ENCODE measurements around the gene COL13A1.

The COL13A1 gene

DNA sequence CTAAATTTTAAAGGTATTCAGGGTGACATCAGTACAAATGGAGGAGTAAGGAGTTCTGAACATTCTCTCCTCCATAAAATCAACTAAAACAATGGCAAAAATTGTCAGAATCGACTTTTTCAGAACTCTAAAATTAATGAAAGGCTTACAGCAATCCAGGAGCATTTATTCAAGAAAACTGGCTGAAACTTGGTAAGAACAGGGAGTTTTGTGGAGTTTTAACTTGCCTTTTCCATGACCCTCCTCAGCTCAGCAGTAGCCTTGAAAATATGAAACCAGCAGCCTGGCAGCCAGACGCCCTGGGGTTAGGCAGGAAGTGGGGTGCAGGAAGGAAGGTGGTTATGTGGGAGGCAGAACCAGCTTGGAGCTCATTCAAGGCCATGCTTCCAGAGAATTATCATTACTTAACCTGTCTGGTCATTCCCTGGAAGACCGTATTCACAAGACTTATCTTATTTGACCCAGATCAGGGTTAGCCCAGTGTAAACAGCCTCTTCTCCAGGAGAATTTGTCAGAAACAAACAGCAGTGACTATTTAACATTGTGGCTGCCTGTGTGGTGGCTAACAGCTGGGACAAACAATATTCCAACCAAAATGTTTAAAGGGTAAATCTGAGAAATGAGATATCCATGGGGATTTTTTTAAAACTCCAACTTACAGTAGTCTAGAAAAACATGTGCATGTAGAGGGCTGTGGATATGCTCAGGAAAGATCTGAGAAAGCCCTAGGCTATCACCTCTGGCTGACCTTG, 175.3 kb downstream of the COL13A1 start:
- no peak for DNase-seq

DNA sequence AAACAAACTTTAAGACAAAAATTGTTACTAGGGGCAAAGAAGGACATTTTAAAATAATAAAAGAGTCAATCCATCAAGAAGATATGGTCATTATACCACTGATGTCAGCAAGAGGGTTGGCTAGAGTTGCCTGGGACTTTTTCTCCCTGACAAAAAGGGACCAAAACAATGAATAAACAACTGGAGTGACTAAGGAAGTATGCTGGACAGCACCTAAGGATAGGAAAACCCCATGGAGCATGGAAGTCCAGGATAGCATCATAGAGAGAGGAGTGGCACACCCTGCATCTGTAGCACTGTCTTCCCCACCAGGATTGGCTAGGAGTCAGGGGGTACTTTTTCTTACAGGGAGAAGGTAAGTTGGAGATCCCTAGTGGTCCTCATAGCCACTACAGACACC, 177.5 kb downstream of the COL13A1 start:
- no peak for DNase-seq

DNA sequence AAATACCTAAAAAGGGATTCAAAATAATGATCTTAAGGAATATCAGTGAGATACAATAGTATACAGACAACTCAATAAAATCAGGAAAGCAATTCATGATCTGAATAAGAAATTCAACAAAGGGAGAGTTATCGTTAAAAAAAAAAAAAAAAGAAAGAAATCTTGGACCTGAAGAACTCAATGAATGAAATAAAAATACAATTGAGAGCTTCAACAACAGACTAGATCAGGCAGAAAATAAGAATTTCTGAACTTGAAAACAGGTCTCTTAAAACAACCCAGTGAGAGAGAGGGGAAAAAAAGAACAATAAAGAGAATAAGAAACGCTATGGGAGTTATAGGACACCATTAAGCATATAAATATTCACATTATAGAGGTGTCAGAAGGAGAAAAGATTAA, 179.0 kb downstream of the COL13A1 start:
- DNase-seq = no peak

DNA sequence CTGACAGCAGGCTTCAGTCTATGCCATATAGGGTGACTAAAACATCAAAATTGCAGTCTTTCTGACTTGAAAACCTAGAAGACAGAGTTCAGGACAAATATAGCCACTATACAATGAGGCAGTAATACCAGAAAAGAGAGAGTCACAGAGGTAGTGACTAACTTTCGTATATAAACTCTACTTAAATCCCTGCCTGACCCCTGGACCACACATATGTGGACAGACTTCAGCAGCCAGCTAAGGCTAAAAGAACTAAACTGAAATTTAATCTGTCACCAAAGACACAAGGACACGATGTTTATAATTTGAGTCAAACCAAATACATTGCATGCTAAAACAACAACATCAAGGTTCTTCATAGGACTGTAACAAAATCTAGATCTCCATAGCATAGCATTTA, 186.4 kb downstream of the COL13A1 start:
- no peak for DNase-seq

DNA sequence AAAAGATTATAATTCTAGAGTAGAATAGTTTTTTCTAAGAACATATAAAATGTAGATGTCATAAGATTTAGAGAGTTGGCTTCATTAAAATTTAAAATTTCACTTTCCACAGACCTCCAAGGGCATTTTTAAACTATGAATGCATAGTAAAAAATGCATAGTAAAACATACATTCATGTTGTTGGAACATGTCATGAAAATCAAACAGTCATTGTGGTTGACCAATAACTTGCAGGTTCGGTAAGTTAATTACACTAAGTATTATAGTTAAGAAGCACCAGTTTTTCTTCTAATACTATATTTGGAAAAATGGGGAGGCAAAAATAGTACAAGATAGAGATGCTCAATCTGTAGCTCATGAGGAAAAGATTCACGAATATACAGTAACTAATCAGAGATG, 189.4 kb downstream of the COL13A1 start:
- DNase-seq = no peak

DNA sequence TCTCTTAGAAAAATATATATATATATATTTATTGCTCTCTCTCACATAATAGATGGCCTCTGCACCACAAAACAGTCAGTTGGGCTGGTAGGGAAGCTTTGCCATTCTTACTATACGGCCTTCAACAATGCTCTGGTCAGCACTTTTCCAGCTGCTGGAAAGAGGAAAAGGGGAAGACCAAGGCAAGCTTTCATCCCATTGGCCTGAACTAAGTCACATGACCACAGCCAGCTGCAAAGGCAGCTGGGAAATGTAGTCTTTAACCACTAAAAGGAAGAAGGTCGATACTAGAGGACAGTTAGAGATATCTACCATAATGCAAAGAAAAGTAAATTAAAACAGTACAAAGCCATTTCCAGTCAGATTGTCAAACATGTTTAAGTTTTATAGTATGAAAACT, 192.6 kb downstream of the COL13A1 start:
- DNase-seq = peak; percentile 50 to 58

DNA sequence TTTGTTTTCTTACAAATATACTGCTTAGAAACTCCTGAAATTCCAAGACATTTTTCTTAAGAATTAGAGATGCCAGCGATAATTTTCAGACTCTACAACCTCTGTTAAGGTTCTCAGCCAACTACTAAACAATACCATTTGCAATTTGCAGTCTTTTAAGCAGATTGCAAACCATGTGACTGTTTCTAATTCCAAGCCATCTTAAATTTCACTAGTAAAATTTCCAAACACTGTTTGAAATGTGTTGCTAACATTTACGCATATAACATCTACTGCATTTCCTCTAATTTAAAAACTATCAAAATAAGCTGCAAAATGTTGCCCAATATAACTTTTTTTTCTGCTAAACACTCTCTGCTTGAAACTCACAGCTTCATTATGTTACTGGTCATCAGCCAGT, 194.9 kb downstream of the COL13A1 start:
- no peak for DNase-seq

DNA sequence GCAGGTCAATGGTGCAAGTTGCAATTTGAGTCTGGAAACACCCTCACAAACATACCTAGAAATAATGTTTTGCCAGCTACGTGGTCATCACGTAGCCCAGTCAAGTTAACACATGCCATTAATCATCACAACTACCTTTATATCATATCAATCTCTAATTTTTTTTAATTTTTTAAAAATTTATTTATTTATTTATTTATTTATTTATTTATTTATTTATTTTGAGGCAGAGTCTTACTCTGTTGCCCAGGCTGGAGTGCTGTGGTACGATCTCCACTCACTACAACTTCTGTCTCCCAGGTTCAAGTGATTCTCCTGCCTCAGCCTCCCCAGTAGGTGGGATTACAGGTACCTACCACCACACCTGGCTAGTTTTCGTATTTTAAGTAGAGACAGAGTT, 198.6 kb downstream of the COL13A1 start:
- no peak for DNase-seq

DNA sequence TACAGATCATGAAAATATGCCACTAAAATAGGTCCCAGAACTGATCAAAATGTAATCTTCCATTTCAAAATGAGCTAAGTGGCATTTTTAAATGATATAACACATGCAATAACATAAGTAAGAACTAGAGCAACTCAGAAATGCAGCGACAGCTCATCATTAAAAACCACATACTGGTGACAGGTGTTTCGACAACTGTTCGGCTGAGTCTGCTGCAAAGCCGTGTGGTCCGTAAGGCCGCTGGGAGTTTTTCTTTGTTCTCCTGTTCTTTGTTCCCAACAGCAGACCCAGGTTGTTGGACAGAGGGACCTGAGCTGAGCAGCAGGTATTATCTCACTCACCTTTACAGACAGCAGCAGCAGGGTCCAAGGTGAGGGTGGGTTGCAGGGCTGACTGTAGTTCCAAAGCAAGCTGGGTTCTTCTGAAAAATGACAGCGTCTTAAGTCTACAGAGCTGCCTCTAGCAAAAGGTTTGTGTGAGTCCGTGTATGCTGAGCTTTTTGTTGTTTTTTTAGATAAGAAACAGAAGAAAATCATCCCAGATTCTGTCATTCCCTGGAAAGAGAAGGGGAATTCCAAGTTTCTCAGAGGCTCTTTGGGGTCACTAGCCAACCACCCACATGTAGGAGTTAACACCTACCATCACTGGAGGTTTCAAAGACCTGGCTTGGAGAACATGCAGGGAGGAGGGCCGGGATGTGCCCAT, 205.6 kb downstream of the COL13A1 start:
- DNase-seq = no peak
